Measurements from ENCODE around the gene UTS2R.

Gene UTS2R

GRCh38 chr17:82333279-82334171, 38.0 kb upstream of the UTS2R start, which contains the start of gene SECTM1:
Gene SECTM1 (minus strand): TSS chr17:82333766. CDS start chr17:82327240, 6,526 bp downstream.
- in situ Hi-C loops (cut with HindIII; ENCODE audit: low sequenced_read_pairs) = loop anchor here (10.0 kb wide), 1 partner anchor 299 kb away; the partner anchor contains the start of genes DCXR and RAC3

GRCh38 chr17:82334204-82334621, 37.4 kb upstream of the UTS2R start:
- in situ Hi-C loops (cut with HindIII; ENCODE audit: low sequenced_read_pairs) = loop anchor here (10.0 kb wide), 1 partner anchor 299 kb away; the partner anchor contains the start of genes DCXR and RAC3

- in situ Hi-C loops (cut with HindIII; ENCODE audit: low sequenced_read_pairs) = loop anchor here (10.0 kb wide), 1 partner anchor 300 kb away; the partner anchor contains the start of genes DCXR and RAC3
These were observed 36.8 kb upstream of the UTS2R start for GRCh38 chr17:82334622-82335394.

- in situ Hi-C loops (cut with HindIII; ENCODE audit: low sequenced_read_pairs) = loop anchor here (10.0 kb wide), 1 partner anchor 304 kb away; the partner anchor contains the start of genes DCXR and RAC3
These were observed 32.5 kb upstream of the UTS2R start for GRCh38 chr17:82338858-82339633.

GRCh38 chr17:82339634-82340580, 31.7 kb upstream of the UTS2R start:
- in situ Hi-C loops (cut with HindIII; ENCODE audit: low sequenced_read_pairs) = loop anchor here (10.0 kb wide), 1 partner anchor 305 kb away; the partner anchor contains the start of genes DCXR and RAC3

GRCh38 chr17:82342361-82343079, 29.0 kb upstream of the UTS2R start:
- in situ Hi-C loops (cut with HindIII; ENCODE audit: low sequenced_read_pairs) = no loop called here

- in situ Hi-C loops (cut with HindIII; ENCODE audit: low sequenced_read_pairs) = no loop called here
These were observed 28.0 kb upstream of the UTS2R start for GRCh38 chr17:82343560-82343959.

GRCh38 chr17:82344175-82344907, 27.2 kb upstream of the UTS2R start:
- in situ Hi-C loops (cut with HindIII; ENCODE audit: low sequenced_read_pairs) = no loop called here

GRCh38 chr17:82345151-82345976, 26.2 kb upstream of the UTS2R start:
- in situ Hi-C loops (cut with HindIII; ENCODE audit: low sequenced_read_pairs) = loop anchor here (5.0 kb wide), 3 partner anchors 38 to 103 kb away; no protein-coding TSS in a partner anchor

GRCh38 chr17:82346342-82347300, 24.9 kb upstream of the UTS2R start:
- in situ Hi-C loops (cut with HindIII; ENCODE audit: low sequenced_read_pairs) = loop anchor here (5.0 kb wide), 3 partner anchors 39 to 104 kb away; no protein-coding TSS in a partner anchor

- in situ Hi-C loops (cut with HindIII; ENCODE audit: low sequenced_read_pairs) = loop anchor here (5.0 kb wide), 3 partner anchors 41 to 106 kb away; no protein-coding TSS in a partner anchor
These were observed 23.6 kb upstream of the UTS2R start for GRCh38 chr17:82347994-82348393.

- in situ Hi-C loops (cut with HindIII; ENCODE audit: low sequenced_read_pairs) = loop anchor here (5.0 kb wide), 3 partner anchors 41 to 106 kb away; no protein-coding TSS in a partner anchor
These were observed 23.1 kb upstream of the UTS2R start for GRCh38 chr17:82348434-82348833.

GRCh38 chr17:82348866-82349265, 22.7 kb upstream of the UTS2R start:
- in situ Hi-C loops (cut with HindIII; ENCODE audit: low sequenced_read_pairs) = loop anchor here (5.0 kb wide), 3 partner anchors 42 to 107 kb away; no protein-coding TSS in a partner anchor

- in situ Hi-C loops (cut with HindIII; ENCODE audit: low sequenced_read_pairs) = loop anchor here (5.0 kb wide), 3 partner anchors 42 to 107 kb away; no protein-coding TSS in a partner anchor
These were observed 22.3 kb upstream of the UTS2R start for GRCh38 chr17:82349287-82349701.

- in situ Hi-C loops (cut with HindIII; ENCODE audit: low sequenced_read_pairs) = no loop called here
These were observed 21.2 kb upstream of the UTS2R start for GRCh38 chr17:82350182-82351030.

Data from endothelial cell of hepatic sinusoid (primary cell).